ENCODE results near the gene FOXC2. TPM values are rescaled to one million over a fixed set of nuclear protein-coding genes. Genes with fewer than 3 reads are reported as not detected.

FOXC2 gene
- total and polyA plus RNA-seq, 2 donors (not counting 3 experiments of a cell fraction or from before 2014, with no cell fraction given) = 7.7 to 44.0 TPM

- ChIA-PET CTCF (interaction anchor here (0.7 to 7.0 kb wide), 10 partner anchors 11 to 478 kb away, joined by 3 to 471 read pairs (median 5); no protein-coding TSS in a partner anchor), POLR2A (no interaction called here)
- dilution Hi-C loops (cut with MboI; ENCODE audit: extremely low pct_ligation_motif_present, low sequenced_read_pairs) = no loop called here
- no peak for DNase-seq (ENCODE audit: low read depth, low spot score)
- intact Hi-C loops (cut with micrococcal nuclease) = no loop called here
- no peak for FAIRE-seq
- no peaks in the 10 kb centered on the region for H3K9me1 ChIP-seq (replicated peaks; ENCODE audit: control insufficient read depth, extremely low read depth, insufficient read depth, low read length)
- no peak overlapping the region for H2AFZ ChIP-seq (ENCODE audit: low read depth, low read length)
- H4K20me1 ChIP-seq (replicated peaks; ENCODE audit: control insufficient read depth, extremely low read depth, insufficient read depth, low read length) = no peaks in the 10 kb centered on the region
- H3K36me3 ChIP-seq (ENCODE audit: control insufficient read depth in 2 of 2, extremely low read depth in 1 of 2, insufficient read depth in 2 of 2, low read length in 2 of 2) = no peaks in the 10 kb centered on the region
- no peaks in the 10 kb centered on the region for H3K4me1 ChIP-seq (ENCODE audit: control insufficient read depth, extremely low read depth, insufficient read depth, low read length)
- no peaks in the 10 kb centered on the region for H3K9me3 ChIP-seq (replicated peaks; ENCODE audit: control insufficient read depth, insufficient read depth, low read length)
- BruUV-seq (replicated peaks) = no TSS peak
- H3K79me2 ChIP-seq (ENCODE audit: control insufficient read depth, insufficient read depth, low read length) = no peaks in the 10 kb centered on the region
- no peak overlapping the region for H3K27ac ChIP-seq (ENCODE audit: insufficient read depth, low read depth, low read length)
- H3K9ac ChIP-seq (replicated peaks; ENCODE audit: extremely low read depth, insufficient read depth, low read length) = no peak overlapping the region
- no peak for TF ChIP-seq GATA2 (IDR thresholded peaks at IDR 0.05; ENCODE audit: insufficient read depth, insufficient read length, low read depth, low read length)
- TF ChIP-seq EZH2 (IDR thresholded peaks at IDR 0.05; ENCODE audit: borderline replicate concordance, low read depth, low read length, severe bottlenecking) = no peak
- TF ChIP-seq MAX (IDR thresholded peaks at IDR 0.05; ENCODE audit: insufficient read depth, insufficient read length) = no peak
- no peak for TF ChIP-seq MYC (IDR thresholded peaks at IDR 0.05; ENCODE audit: low read depth, low read length)
- no peak for TF ChIP-seq POLR2A (IDR thresholded peaks at IDR 0.05; ENCODE audit: low read depth, low read length)
- TF ChIP-seq CTCF (IDR thresholded peaks at IDR 0.05; ENCODE audit: extremely low read depth in 1 of 2, insufficient read depth in 1 of 2, low read depth in 1 of 2, low read length in 2 of 2) = no peak
- TF ChIP-seq POLR2AphosphoS5 (IDR thresholded peaks at IDR 0.05; ENCODE audit: insufficient read depth, low read depth, low read length) = no peak
- TF ChIP-seq FOS (IDR thresholded peaks at IDR 0.05; ENCODE audit: borderline replicate concordance, insufficient read depth, low read length) = no peak
- TF ChIP-seq JUN (IDR thresholded peaks at IDR 0.05; ENCODE audit: borderline replicate concordance, insufficient read depth, insufficient read length, low read depth) = no peak
- no peak overlapping the region for H3K4me3 ChIP-seq (replicated peaks in 1 of 3; ENCODE audit: insufficient read depth in 1 of 3, low read depth in 1 of 3, low read length in 3 of 3)
- peaks cover 8 to 10% of the 10 kb centered on the region in 2 experiments for H3K27me3 ChIP-seq (ENCODE audit: control insufficient read depth in 2 of 2, insufficient read depth in 2 of 2, low read length in 2 of 2)
- no peak overlapping the region for H3K4me2 ChIP-seq (ENCODE audit: insufficient read depth, low read length)
Observed at GRCh38 chr16:86521236-86522197, 45.1 kb upstream of the FOXC2 start.

All from endothelial cell of umbilical vein (primary cell).